Naive B cell (primary cell): ENCODE measurements around the gene CPA5. TPM values are rescaled to one million over a fixed set of nuclear protein-coding genes. Genes with fewer than 3 reads are reported as not detected.
A peak's percentile ranks its signal among the peaks of the same experiment; 100 is the strongest.

Source experiments
- ATAC-seq, 2 donors: fragments of 150-1000 bp; cut with Tn5 transposase; 2 replicates each; pipeline ENCODE4 v1.10.0; 2021; ENCODE audit warnings: low read depth in 2 of 2, mild to moderate bottlenecking in 2 of 2, moderate library complexity in 2 of 2
- DNase-seq: peaks from one replicate; pipeline ENCODE4 v3.0.0; 2022
- H3K27ac Mint-ChIP-seq, 6 donors: one replicate each; pipeline ENCODE4 v1.8.0; 2020 to 2022; ENCODE audit warnings: mild to moderate bottlenecking in 6 of 6, mixed read lengths in 6 of 6, moderate library complexity in 5 of 6, inconsistent platforms in 2 of 6
- H3K27me3 Mint-ChIP-seq, 3 donors: one replicate each; pipeline ENCODE4 v1.8.0; 2021 to 2022; ENCODE audit warnings: mixed read lengths in 3 of 3, mild to moderate bottlenecking in 1 of 3
- H3K36me3 Mint-ChIP-seq, 2 donors: one replicate each; pipeline ENCODE4 v1.8.0; 2020 to 2022; ENCODE audit warnings: mixed read lengths in 2 of 2, inconsistent platforms in 1 of 2, mild to moderate bottlenecking in 1 of 2
- H3K4me1 Mint-ChIP-seq, 3 donors: one replicate each; pipeline ENCODE4 v1.8.0; 2020 to 2022; ENCODE audit warnings: mixed read lengths in 3 of 3, inconsistent platforms in 1 of 3, mild to moderate bottlenecking in 1 of 3, moderate library complexity in 1 of 3
- H3K4me3 Mint-ChIP-seq, 8 donors: one replicate each; pipeline ENCODE4 v1.8.0; 2020 to 2022; ENCODE audit warnings: mild to moderate bottlenecking in 8 of 8, mixed read lengths in 8 of 8, moderate library complexity in 8 of 8, inconsistent platforms in 2 of 8
- H3K9me3 Mint-ChIP-seq, 7 donors: one replicate each; pipeline ENCODE4 v1.8.0; 2020 to 2022; ENCODE audit warnings: mixed read lengths in 7 of 7, mild to moderate bottlenecking in 5 of 7, inconsistent platforms in 2 of 7, moderate library complexity in 1 of 7
- polyA plus RNA-seq, 6 donors: library from polyadenylated mRNA; unstranded; fragments of 300-500 nt; fragmentation: Illumina TruSeq; gene quantifications; one replicate each; pipeline ENCODE4 v1.2.3, GENCODE V29; 2021; ENCODE audit warnings: low read depth in 6 of 6

The CPA5 gene
- polyA plus RNA-seq, result under 1 TPM in 1 of 6 donors, not detected in 5; 0.18 TPM

GRCh38 chr7:130344271-130344866 is at the start of gene CPA5:
Gene CPA5 (plus strand): TSS chr7:130344816. CDS start chr7:130346486, 1,670 bp downstream.
- H3K4me3 Mint-ChIP-seq, result no peak within 1 kb of the TSS
- H3K9me3 Mint-ChIP-seq, result peaks cover 0 to 6% (median 0%) of the 10 kb centered on the region in 7 donors

GRCh38 chr7:130296221-130296951 is 48.2 kb upstream of the CPA5 start:
- peak overlapping the region in 1 of 6 donors; percentile 73 for H3K27ac Mint-ChIP-seq
- DNase-seq, result no peak
- H3K36me3 Mint-ChIP-seq, result no peaks in the 10 kb centered on the region
- no peak for ATAC-seq
- no peak overlapping the region for H3K4me3 Mint-ChIP-seq
- peaks cover 0 to 23% (median 0%) of the 10 kb centered on the region in 3 donors for H3K27me3 Mint-ChIP-seq
- peaks cover 0 to 12% (median 0%) of the 10 kb centered on the region in 3 donors for H3K4me1 Mint-ChIP-seq
- no peaks in the 10 kb centered on the region for H3K9me3 Mint-ChIP-seq

More at GRCh38 chr7:130344271-130344866, at the start of gene CPA5:
- H3K27ac Mint-ChIP-seq, result no peak within 1 kb of the TSS
- H3K36me3 Mint-ChIP-seq, result no peaks in the 10 kb centered on the region
- H3K27me3 Mint-ChIP-seq, result peaks cover 13 to 23% (median 16%) of the 10 kb centered on the region in 3 donors
- ATAC-seq (no peak), DNase-seq (no peak)
- H3K4me1 Mint-ChIP-seq, result no peaks in the 10 kb centered on the region

- Mint-ChIP-seq H3K27me3 (peaks cover 0 to 20% (median 5%) of the 10 kb centered on the region in 3 donors), H3K4me1 (peaks cover 0 to 11% (median 0%) of the 10 kb centered on the region in 3 donors), H3K36me3 (no peaks in the 10 kb centered on the region), H3K27ac (no peak overlapping the region), H3K4me3 (no peak overlapping the region), H3K9me3 (no peaks in the 10 kb centered on the region)
- DNase-seq (no peak), ATAC-seq (no peak)
Measured at GRCh38 chr7:130297628-130298543, 46.7 kb upstream of the CPA5 start.

- Mint-ChIP-seq H3K27ac (peak overlapping the region in 1 of 6 donors; percentile 73), H3K4me1 (peaks cover 0 to 3% (median 0%) of the 10 kb centered on the region in 3 donors), H3K9me3 (no peaks in the 10 kb centered on the region), H3K4me3 (no peak overlapping the region), H3K27me3 (peaks cover 0 to 22% (median 5%) of the 10 kb centered on the region in 3 donors), H3K36me3 (no peaks in the 10 kb centered on the region)
- no peak for ATAC-seq
- no peak for DNase-seq
Measured at GRCh38 chr7:130298544-130299326, 45.9 kb upstream of the CPA5 start.

GRCh38 chr7:130299866-130300265 is 44.8 kb upstream of the CPA5 start:
- no peaks in the 10 kb centered on the region for H3K9me3 Mint-ChIP-seq
- H3K36me3 Mint-ChIP-seq, result no peaks in the 10 kb centered on the region
- DNase-seq, result no peak
- H3K27me3 Mint-ChIP-seq, result peaks cover 0 to 24% (median 5%) of the 10 kb centered on the region in 3 donors
- H3K27ac Mint-ChIP-seq, result no peak overlapping the region
- no peaks in the 10 kb centered on the region for H3K4me1 Mint-ChIP-seq
- no peak for ATAC-seq
- H3K4me3 Mint-ChIP-seq, result no peak overlapping the region

- Mint-ChIP-seq H3K4me3 (no peak overlapping the region), H3K36me3 (no peaks in the 10 kb centered on the region), H3K27me3 (peaks cover 0 to 22% (median 5%) of the 10 kb centered on the region in 3 donors), H3K9me3 (no peaks in the 10 kb centered on the region), H3K27ac (no peak overlapping the region), H3K4me1 (no peaks in the 10 kb centered on the region)
- DNase-seq (no peak), ATAC-seq (no peak)
Measured at GRCh38 chr7:130301501-130302020, 43.1 kb upstream of the CPA5 start.

- no peak overlapping the region for H3K27ac Mint-ChIP-seq
Measured at GRCh38 chr7:130302649-130303048, 42.0 kb upstream of the CPA5 start.

GRCh38 chr7:130303127-130303526 is 41.5 kb upstream of the CPA5 start:
- peaks cover 0 to under 1% (median 0%) of the 10 kb centered on the region in 7 donors for H3K9me3 Mint-ChIP-seq
- H3K4me1 Mint-ChIP-seq, result no peaks in the 10 kb centered on the region
- H3K36me3 Mint-ChIP-seq, result no peaks in the 10 kb centered on the region
- peaks cover 0 to 22% (median 5%) of the 10 kb centered on the region in 3 donors for H3K27me3 Mint-ChIP-seq
- H3K27ac Mint-ChIP-seq, result no peak overlapping the region
- ATAC-seq (no peak), DNase-seq (no peak)
- H3K4me3 Mint-ChIP-seq, result no peak overlapping the region

More at GRCh38 chr7:130302649-130303048, 42.0 kb upstream of the CPA5 start:
- Mint-ChIP-seq H3K9me3 (no peaks in the 10 kb centered on the region), H3K36me3 (no peaks in the 10 kb centered on the region), H3K27me3 (peaks cover 0 to 22% (median 5%) of the 10 kb centered on the region in 3 donors), H3K4me3 (no peak overlapping the region), H3K4me1 (no peaks in the 10 kb centered on the region)
- ATAC-seq (no peak), DNase-seq (no peak)

- Mint-ChIP-seq H3K4me3 (no peak overlapping the region), H3K4me1 (no peaks in the 10 kb centered on the region), H3K27ac (no peak overlapping the region), H3K27me3 (peaks cover 0 to 22% (median 5%) of the 10 kb centered on the region in 3 donors), H3K36me3 (no peaks in the 10 kb centered on the region), H3K9me3 (peaks cover 0 to 2% (median 0%) of the 10 kb centered on the region in 7 donors)
- ATAC-seq (no peak), DNase-seq (no peak)
Measured at GRCh38 chr7:130303551-130303950, 41.1 kb upstream of the CPA5 start.

GRCh38 chr7:130303982-130304381 is 40.6 kb upstream of the CPA5 start:
- Mint-ChIP-seq H3K27ac (no peak overlapping the region), H3K4me1 (no peaks in the 10 kb centered on the region)
- DNase-seq, result no peak

GRCh38 chr7:130304878-130305277 is 39.7 kb upstream of the CPA5 start:
- H3K27ac Mint-ChIP-seq, result no peak overlapping the region
- no peak overlapping the region for H3K4me3 Mint-ChIP-seq
- no peak for ATAC-seq
- no peak for DNase-seq
- peaks cover 5 to 22% (median 5%) of the 10 kb centered on the region in 3 donors for H3K27me3 Mint-ChIP-seq
- peaks cover 0 to 2% (median 0%) of the 10 kb centered on the region in 7 donors for H3K9me3 Mint-ChIP-seq
- no peaks in the 10 kb centered on the region for H3K4me1 Mint-ChIP-seq
- H3K36me3 Mint-ChIP-seq, result no peaks in the 10 kb centered on the region

More at GRCh38 chr7:130303982-130304381, 40.6 kb upstream of the CPA5 start:
- Mint-ChIP-seq H3K4me3 (no peak overlapping the region), H3K27me3 (peaks cover under 1 to 22% (median 5%) of the 10 kb centered on the region in 3 donors), H3K36me3 (no peaks in the 10 kb centered on the region), H3K9me3 (peaks cover 0 to 2% (median 0%) of the 10 kb centered on the region in 7 donors)
- no peak for ATAC-seq

- Mint-ChIP-seq H3K9me3 (peaks cover 0 to 2% (median 0%) of the 10 kb centered on the region in 7 donors), H3K27ac (no peak overlapping the region), H3K4me1 (no peaks in the 10 kb centered on the region), H3K36me3 (no peaks in the 10 kb centered on the region), H3K4me3 (no peak overlapping the region), H3K27me3 (peaks cover 5 to 22% (median 5%) of the 10 kb centered on the region in 3 donors)
- no peak for ATAC-seq
- DNase-seq, result no peak
Measured at GRCh38 chr7:130305433-130306042, 39.1 kb upstream of the CPA5 start.
